ENCODE measurements around the gene MARCHF7. TPM values are rescaled to one million over a fixed set of nuclear protein-coding genes. Genes with fewer than 3 reads are reported as not detected.
"Not testable (repeated sequence)": the region's sequence is repeated elsewhere in the genome, so short reads cannot be mapped to it uniquely, and the experiment has no call there.

Gene MARCHF7
- total and polyA plus RNA-seq, 10 of the 15 experiments (the other 5 are each of a cell fraction or from before 2014, with no cell fraction given): 39.4 to 111 (median 66.5) TPM

DNA sequence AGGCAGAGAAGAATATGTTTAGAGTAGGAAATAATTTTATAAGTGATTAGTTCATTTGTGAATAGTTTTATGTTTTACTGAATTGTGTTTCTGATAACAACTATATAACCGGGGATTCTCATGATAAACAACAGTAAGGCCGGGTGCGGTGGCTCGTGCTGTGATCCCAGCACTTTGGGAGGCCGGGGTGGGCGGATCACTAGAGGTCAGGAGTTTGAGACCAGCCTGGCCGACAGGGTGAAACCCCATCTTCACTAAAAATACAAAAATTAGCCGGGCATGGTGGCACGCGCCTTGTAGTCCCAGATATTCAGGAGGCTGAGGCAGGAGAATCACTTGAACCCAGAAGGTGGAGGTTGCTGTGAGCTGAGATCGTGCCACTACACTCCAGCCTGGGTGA, 32.9 kb downstream of the MARCHF7 start:
- peaks cover 19% of the 10 kb centered on the region for H3K79me2 ChIP-seq (ENCODE audit: control insufficient read depth, insufficient read depth, low read length)
- BruUV-seq (replicated peaks); H3K4me1 ChIP-seq (ENCODE audit: control insufficient read depth, insufficient read depth, low read length); ATAC-seq; in situ Hi-C loops (cut with MboI); RAD21 ChIA-PET (ENCODE audit: unreplicated experiment); FAIRE-seq; DNase-seq (ENCODE audit: low read depth, low spot score); H3K4me3 ChIP-seq; H3K27ac ChIP-seq (ENCODE audit: control insufficient read depth, insufficient read depth); SMC1A ChIA-PET (ENCODE audit: uncharacterized antibody, unreplicated experiment); H3K9me3 ChIP-seq (replicated peaks; ENCODE audit: control insufficient read depth, insufficient read depth, low read length); H2AFZ ChIP-seq (ENCODE audit: control insufficient read depth, low read depth, low read length); H3K27me3 ChIP-seq (replicated peaks in 1 of 2; ENCODE audit: control insufficient read depth in 2 of 2, insufficient read depth in 2 of 2, low read length in 1 of 2); CTCF ChIA-PET; intact Hi-C loops (cut with micrococcal nuclease; ENCODE audit: unreplicated experiment); POLR2A ChIA-PET; H3K9ac ChIP-seq (ENCODE audit: control insufficient read depth, insufficient read depth, low read length); H4K20me1 ChIP-seq (ENCODE audit: control insufficient read depth, insufficient read depth); H3K4me2 ChIP-seq (ENCODE audit: control insufficient read depth, insufficient read depth): not testable (repeated sequence)
- WGBS (ENCODE audit: insufficient coverage, insufficient replicate concordance, low lambda C conversion rate, missing lambda C conversion rate): 98% methylated on average over 11 of the region's 11 CpGs
- peaks cover 7 to 35% of the 10 kb centered on the region in 2 experiments for H3K36me3 ChIP-seq (ENCODE audit: control insufficient read depth in 2 of 2, insufficient read depth in 2 of 2, low read length in 1 of 2)

DNA sequence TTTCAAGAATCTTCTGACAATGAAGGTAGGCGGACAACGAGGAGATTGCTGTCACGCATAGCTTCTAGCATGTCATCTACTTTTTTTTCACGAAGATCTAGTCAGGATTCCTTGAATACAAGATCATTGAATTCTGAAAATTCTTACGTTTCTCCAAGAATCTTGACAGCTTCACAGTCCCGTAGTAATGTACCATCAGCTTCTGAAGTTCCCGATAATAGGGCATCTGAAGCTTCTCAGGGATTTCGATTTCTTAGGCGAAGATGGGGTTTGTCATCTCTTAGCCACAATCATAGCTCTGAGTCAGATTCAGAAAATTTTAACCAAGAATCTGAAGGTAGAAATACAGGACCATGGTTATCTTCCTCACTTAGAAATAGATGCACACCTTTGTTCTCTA, 35.8 kb downstream of the MARCHF7 start:
- RAD21 ChIA-PET (ENCODE audit: unreplicated experiment): no interaction called here
- ATAC-seq (no peak), FAIRE-seq (no peak), DNase-seq (ENCODE audit: low read depth, low spot score) (no peak)
- peaks cover 5 to 40% of the 10 kb centered on the region in 2 experiments for H3K36me3 ChIP-seq (ENCODE audit: control insufficient read depth in 2 of 2, insufficient read depth in 2 of 2, low read length in 1 of 2)
- WGBS (ENCODE audit: insufficient coverage, insufficient replicate concordance, low lambda C conversion rate, missing lambda C conversion rate): 96% methylated on average over 9 of the region's 9 CpGs
- no peak for TF ChIP-seq HCFC1 (IDR thresholded peaks at IDR 0.05; ENCODE audit: low read length)
- no peak for TF ChIP-seq SIN3A (IDR thresholded peaks at IDR 0.05; ENCODE audit: low read depth, low read length)
- no peak for TF ChIP-seq CBFB (IDR thresholded peaks at IDR 0.05; ENCODE audit: low read depth)
- no peak for TF ChIP-seq BHLHE40 (IDR thresholded peaks at IDR 0.05; ENCODE audit: borderline replicate concordance in 1 of 2, low read depth in 2 of 2, low read length in 1 of 2)
- TF ChIP-seq JUNB (IDR thresholded peaks at IDR 0.05): no peak
- TF ChIP-seq NFXL1 (IDR thresholded peaks at IDR 0.05; ENCODE audit: borderline replicate concordance): no peak
- TF ChIP-seq SMAD5 (IDR thresholded peaks at IDR 0.05; ENCODE audit: low read depth): no peak
- no peak for TF ChIP-seq ZNF217 (IDR thresholded peaks at IDR 0.05)
- TF ChIP-seq, protein P1, sequence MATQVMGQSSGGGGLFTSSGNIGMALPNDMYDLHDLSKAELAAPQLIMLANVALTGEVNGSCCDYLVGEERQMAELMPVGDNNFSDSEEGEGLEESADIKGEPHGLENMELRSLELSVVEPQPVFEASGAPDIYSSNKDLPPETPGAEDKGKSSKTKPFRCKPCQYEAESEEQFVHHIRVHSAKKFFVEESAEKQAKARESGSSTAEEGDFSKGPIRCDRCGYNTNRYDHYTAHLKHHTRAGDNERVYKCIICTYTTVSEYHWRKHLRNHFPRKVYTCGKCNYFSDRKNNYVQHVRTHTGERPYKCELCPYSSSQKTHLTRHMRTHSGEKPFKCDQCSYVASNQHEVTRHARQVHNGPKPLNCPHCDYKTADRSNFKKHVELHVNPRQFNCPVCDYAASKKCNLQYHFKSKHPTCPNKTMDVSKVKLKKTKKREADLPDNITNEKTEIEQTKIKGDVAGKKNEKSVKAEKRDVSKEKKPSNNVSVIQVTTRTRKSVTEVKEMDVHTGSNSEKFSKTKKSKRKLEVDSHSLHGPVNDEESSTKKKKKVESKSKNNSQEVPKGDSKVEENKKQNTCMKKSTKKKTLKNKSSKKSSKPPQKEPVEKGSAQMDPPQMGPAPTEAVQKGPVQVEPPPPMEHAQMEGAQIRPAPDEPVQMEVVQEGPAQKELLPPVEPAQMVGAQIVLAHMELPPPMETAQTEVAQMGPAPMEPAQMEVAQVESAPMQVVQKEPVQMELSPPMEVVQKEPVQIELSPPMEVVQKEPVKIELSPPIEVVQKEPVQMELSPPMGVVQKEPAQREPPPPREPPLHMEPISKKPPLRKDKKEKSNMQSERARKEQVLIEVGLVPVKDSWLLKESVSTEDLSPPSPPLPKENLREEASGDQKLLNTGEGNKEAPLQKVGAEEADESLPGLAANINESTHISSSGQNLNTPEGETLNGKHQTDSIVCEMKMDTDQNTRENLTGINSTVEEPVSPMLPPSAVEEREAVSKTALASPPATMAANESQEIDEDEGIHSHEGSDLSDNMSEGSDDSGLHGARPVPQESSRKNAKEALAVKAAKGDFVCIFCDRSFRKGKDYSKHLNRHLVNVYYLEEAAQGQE (IDR thresholded peaks at IDR 0.05; ENCODE audit: low read depth, low read length): no peak
- intact Hi-C loops (cut with micrococcal nuclease; ENCODE audit: unreplicated experiment) (no loop called here), in situ Hi-C loops (cut with MboI) (no loop called here)
- POLR2A ChIA-PET: interaction anchor here (0.7 to 1.5 kb wide), 2 partner anchors 17 to 157 kb away, joined by 3 read pairs; partner anchors contain the start of gene LY75
- H3K27ac ChIP-seq (ENCODE audit: control insufficient read depth, insufficient read depth): no peak overlapping the region
- SMC1A ChIA-PET (ENCODE audit: uncharacterized antibody, unreplicated experiment): interaction anchor here (1.0 to 1.4 kb wide), 3 partner anchors 11 to 75 kb away, joined by 3 read pairs; no protein-coding TSS in a partner anchor
- no peaks in the 10 kb centered on the region for H3K27me3 ChIP-seq (replicated peaks in 1 of 2; ENCODE audit: control insufficient read depth in 2 of 2, insufficient read depth in 2 of 2, low read length in 1 of 2)
- no peak overlapping the region for H2AFZ ChIP-seq (ENCODE audit: control insufficient read depth, low read depth, low read length)
- peaks cover 11% of the 10 kb centered on the region for H3K79me2 ChIP-seq (ENCODE audit: control insufficient read depth, insufficient read depth, low read length)
- H3K9ac ChIP-seq (ENCODE audit: control insufficient read depth, insufficient read depth, low read length): no peak overlapping the region
- no peak overlapping the region for H3K4me2 ChIP-seq (ENCODE audit: control insufficient read depth, insufficient read depth)
- H3K9me3 ChIP-seq (replicated peaks; ENCODE audit: control insufficient read depth, insufficient read depth, low read length): no peaks in the 10 kb centered on the region
- H3K4me3 ChIP-seq: no peak overlapping the region
- no peaks in the 10 kb centered on the region for H3K4me1 ChIP-seq (ENCODE audit: control insufficient read depth, insufficient read depth, low read length)
- no TSS peak for BruUV-seq (replicated peaks)
- H4K20me1 ChIP-seq (ENCODE audit: control insufficient read depth, insufficient read depth): no peaks in the 10 kb centered on the region; the same call in 1 of the 2 replicates
- CTCF ChIA-PET: interaction anchor here (1.0 to 2.2 kb wide), 4 partner anchors 8 to 73 kb away, joined by 3 to 7 read pairs (median 3); no protein-coding TSS in a partner anchor

Measured in GM12878 (cell line).